Adipocyte (in vitro differentiated cells): ENCODE data around the gene TRAPPC2L.

Experiments used
- DNase-seq: peaks from one replicate; pipeline ENCODE4 v3.0.0-alpha.2; 2015; ENCODE audit warnings: low read depth
- H3K27me3 ChIP-seq: replicated peaks from 2 replicates; pipeline ENCODE4 v1.7.0; 2013; ENCODE audit warnings: mild to moderate bottlenecking, low read length, moderate library complexity; ENCODE audit not compliant: control insufficient read depth, insufficient read depth
- H3K36me3 ChIP-seq: 2 replicates; pipeline ENCODE4 v1.7.0; 2013; ENCODE audit warnings: low read length, mild to moderate bottlenecking, moderate library complexity; ENCODE audit not compliant: control insufficient read depth, insufficient read depth, severe bottlenecking
- H3K4me1 ChIP-seq: 2 replicates; pipeline ENCODE4 v1.7.0; 2013; ENCODE audit warnings: mild to moderate bottlenecking, low read length, moderate library complexity; ENCODE audit not compliant: control insufficient read depth, insufficient read depth
- H3K4me3 ChIP-seq: 2 replicates; pipeline ENCODE4 v1.7.0; 2013; ENCODE audit warnings: mild to moderate bottlenecking, low read length, moderate library complexity
- H3K9ac ChIP-seq: 2 replicates; pipeline ENCODE4 v1.7.0; 2013; ENCODE audit warnings: mild to moderate bottlenecking, low read length, moderate library complexity
- H3K9me3 ChIP-seq: 2 replicates; pipeline ENCODE4 v1.7.0; 2013; ENCODE audit warnings: mild to moderate bottlenecking, low read length, moderate library complexity; ENCODE audit not compliant: control insufficient read depth

TRAPPC2L gene

DNA sequence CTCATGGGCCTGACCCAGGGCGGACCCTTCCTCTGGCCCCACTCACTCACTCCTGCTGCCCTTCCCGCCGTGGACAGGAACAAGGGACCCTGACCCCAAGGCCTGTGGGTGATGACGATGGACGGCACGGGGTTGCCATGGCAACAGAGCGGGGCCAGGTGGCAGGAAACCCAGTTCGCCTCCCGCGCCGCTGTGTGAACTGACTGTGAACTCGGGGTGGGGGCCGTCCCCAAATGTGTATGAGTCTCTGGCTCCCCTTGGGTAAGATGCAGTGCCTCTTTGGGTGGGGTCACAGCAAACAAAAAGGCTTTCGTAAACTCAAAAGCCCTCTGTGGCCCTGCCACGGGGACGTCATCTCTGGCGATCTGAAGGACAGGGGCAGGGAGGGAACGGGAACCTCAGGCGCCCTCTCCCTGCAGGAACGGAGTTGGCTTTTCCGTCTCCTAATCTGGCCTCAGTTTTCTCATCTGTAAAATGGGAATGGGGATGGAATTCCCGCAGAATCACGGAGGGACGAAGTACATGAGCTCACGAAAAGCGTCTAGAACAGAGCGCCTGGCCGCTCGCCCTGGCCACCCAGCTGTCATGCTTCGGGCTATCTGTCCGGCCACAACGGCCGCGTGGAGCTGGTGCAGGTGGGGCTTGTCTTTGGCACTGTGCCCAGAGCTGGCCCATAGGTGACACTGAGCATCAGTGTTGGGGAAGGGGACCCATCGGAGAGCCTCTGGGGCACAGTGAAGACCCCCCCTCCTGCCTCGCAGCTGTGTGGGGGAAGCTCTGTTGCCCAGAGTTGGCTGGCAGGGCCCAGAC is 54.4 kb downstream of the TRAPPC2L start:
- Histone ChIP-seq H3K4me3 (no peak overlapping the region), H3K27me3 (peaks cover 44% of the 10 kb centered on the region), H3K36me3 (no peaks in the 10 kb centered on the region), H3K9ac (no peak overlapping the region), H3K9me3 (peaks cover 4% of the 10 kb centered on the region), H3K4me1 (peaks cover 7% of the 10 kb centered on the region)
- DNase-seq, result no peak

DNA sequence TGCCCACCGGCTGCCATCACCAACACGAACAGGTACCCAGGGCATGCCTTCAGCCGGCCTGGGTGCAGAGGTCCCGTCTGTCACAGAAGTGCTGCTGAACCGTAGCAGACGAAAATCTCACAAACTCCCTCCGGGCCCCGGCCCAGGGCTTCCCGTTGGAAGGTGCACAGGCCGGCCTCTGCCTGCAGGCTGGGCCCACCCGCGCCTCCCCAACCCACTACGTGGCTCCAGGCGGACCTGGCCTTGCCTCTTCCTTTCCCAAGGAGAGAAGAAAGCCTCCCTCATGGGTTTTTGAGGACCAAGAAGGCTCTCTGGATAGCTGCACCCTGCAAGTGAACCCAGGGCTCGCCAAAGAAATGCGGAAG is 55.0 kb downstream of the TRAPPC2L start:
- no peak overlapping the region for H3K9ac ChIP-seq
- H3K36me3 ChIP-seq, result no peaks in the 10 kb centered on the region
- H3K27me3 ChIP-seq, result peaks cover 44% of the 10 kb centered on the region
- H3K4me1 ChIP-seq, result peaks cover 7% of the 10 kb centered on the region
- DNase-seq, result no peak
- H3K9me3 ChIP-seq, result peaks cover 4% of the 10 kb centered on the region
- H3K4me3 ChIP-seq, result no peak overlapping the region
